ENCODE results near the gene ATOSB. TPM values are rescaled to one million over a fixed set of nuclear protein-coding genes. Genes with fewer than 3 reads are reported as not detected.

The ATOSB gene
- polyA plus RNA-seq, 3 donors, result 18.5 to 96.8 (median 23.7) TPM

GRCh38 chr9:35072461-35073278 lies 43.0 kb downstream of the ATOSB start, which contains the start of gene VCP:
Gene VCP, minus strand, starts transcription at chr9:35072625. Its CDS starts 272 bp downstream, at chr9:35072353.
- TF ChIP-seq CTCF (IDR thresholded peaks at IDR 0.05), result no peak
- intact Hi-C loops (cut with micrococcal nuclease), result loop anchor here (5.0 to 10.0 kb wide), 3 partner anchors 40 to 88 kb away; partner anchors contain the start of gene DNAJB5 (in 1 of the 2)
- 6% methylated on average over 48 of the region's 54 CpGs for WGBS (ENCODE audit: insufficient coverage)
- peak within 1 kb of the TSS; percentile 89 to 91 for H3K4me3 Mint-ChIP-seq
- peaks cover 33% of the 10 kb centered on the region for H3K4me1 Mint-ChIP-seq
- Histone ChIP-seq H3K79me2 (ENCODE audit: insufficient read depth, low read length) (peaks cover 44% of the 10 kb centered on the region), H3K27ac (ENCODE audit: low read depth in 1 of 2, low read length in 2 of 2) (peak within 1 kb of the TSS; percentile 96 to 97), H3K36me3 (replicated peaks in 1 of 2; ENCODE audit: control insufficient read depth in 1 of 2, insufficient read depth in 2 of 2, low read length in 2 of 2) (peaks cover 10 to 25% of the 10 kb centered on the region in 2 donors), H3K27me3 (ENCODE audit: control insufficient read depth in 2 of 2, insufficient read depth in 2 of 2, low read length in 2 of 2) (no peaks in the 10 kb centered on the region), H3K4me1 (ENCODE audit: control insufficient read depth in 1 of 2, insufficient read depth in 2 of 2, low read length in 2 of 2) (peaks cover 22 to 33% of the 10 kb centered on the region in 2 donors), H3K4me3 (replicated peaks in 1 of 3; ENCODE audit: low read depth in 2 of 3, low read length in 3 of 3) (peak within 1 kb of the TSS; percentile 56 to 90 (median 66)), H4K20me1 (ENCODE audit: insufficient read depth, low read length) (peaks cover 43% of the 10 kb centered on the region), H3K4me2 (replicated peaks; ENCODE audit: extremely low read depth, low read length, poor library complexity, severe bottlenecking) (peak within 1 kb of the TSS; percentile 96), H3K9ac (ENCODE audit: insufficient read depth, low read length, poor library complexity, severe bottlenecking) (peak within 1 kb of the TSS; percentile 99), H2AFZ (ENCODE audit: insufficient read depth, low read depth, low read length, poor library complexity, severe bottlenecking) (peak within 1 kb of the TSS; percentile 69), H3K9me3 (replicated peaks in 1 of 2; ENCODE audit: control insufficient read depth in 1 of 2, insufficient read depth in 1 of 2, low read length in 2 of 2) (no peaks in the 10 kb centered on the region)
- peak within 1 kb of the TSS; percentile 95 to 99 (median 98) for H3K27ac Mint-ChIP-seq
- H3K27me3 Mint-ChIP-seq (ENCODE audit: low read depth in 3 of 3), result peaks cover 0 to under 1% (median 0%) of the 10 kb centered on the region in 3 donors
- peak; percentile 96 to 98 (median 97) for DNase-seq
- peaks cover 14 to 30% of the 10 kb centered on the region in 2 donors for H3K36me3 Mint-ChIP-seq
- no peaks in the 10 kb centered on the region for H3K9me3 Mint-ChIP-seq

GRCh38 chr9:35071814-35072460 lies 43.7 kb downstream of the ATOSB start:
- Histone ChIP-seq H3K4me2 (replicated peaks; ENCODE audit: extremely low read depth, low read length, poor library complexity, severe bottlenecking) (peak overlapping the region; percentile 96), H3K4me1 (ENCODE audit: control insufficient read depth in 1 of 2, insufficient read depth in 2 of 2, low read length in 2 of 2) (peaks cover 22 to 29% of the 10 kb centered on the region in 2 donors), H3K9me3 (replicated peaks in 1 of 2; ENCODE audit: control insufficient read depth in 1 of 2, insufficient read depth in 1 of 2, low read length in 2 of 2) (no peaks in the 10 kb centered on the region), H3K27ac (ENCODE audit: low read depth in 1 of 2, low read length in 2 of 2) (peak overlapping the region; percentile 96 to 97), H3K4me3 (replicated peaks in 1 of 3; ENCODE audit: low read depth in 2 of 3, low read length in 3 of 3) (peak overlapping the region; percentile 56 to 90 (median 66)), H3K36me3 (replicated peaks in 1 of 2; ENCODE audit: control insufficient read depth in 1 of 2, insufficient read depth in 2 of 2, low read length in 2 of 2) (peaks cover 18 to 33% of the 10 kb centered on the region in 2 donors), H3K79me2 (ENCODE audit: insufficient read depth, low read length) (peaks cover 49% of the 10 kb centered on the region), H3K9ac (ENCODE audit: insufficient read depth, low read length, poor library complexity, severe bottlenecking) (peak overlapping the region; percentile 99), H2AFZ (ENCODE audit: insufficient read depth, low read depth, low read length, poor library complexity, severe bottlenecking) (peak overlapping the region; percentile 59), H4K20me1 (ENCODE audit: insufficient read depth, low read length) (peaks cover 50% of the 10 kb centered on the region), H3K27me3 (ENCODE audit: control insufficient read depth in 2 of 2, insufficient read depth in 2 of 2, low read length in 2 of 2) (no peaks in the 10 kb centered on the region)
- Mint-ChIP-seq H3K9me3 (no peaks in the 10 kb centered on the region), H3K27ac (peak overlapping the region; percentile 95 to 99 (median 98)), H3K27me3 (ENCODE audit: low read depth in 3 of 3) (peaks cover 0 to 2% (median 0%) of the 10 kb centered on the region in 3 donors), H3K4me3 (peak overlapping the region; percentile 89 to 91), H3K4me1 (peaks cover 30% of the 10 kb centered on the region), H3K36me3 (peaks cover 21 to 37% of the 10 kb centered on the region in 2 donors)
- 0% methylated on average over 79 of the region's 79 CpGs for WGBS (ENCODE audit: insufficient coverage)
- peak; percentile 82 to 85 (median 82) for DNase-seq
- intact Hi-C loops (cut with micrococcal nuclease), result loop anchor here (2.0 to 10.0 kb wide), 4 partner anchors 25 to 87 kb away; partner anchors contain the start of genes DNAJB5 (in 1 of the 2) and PIGO (in 1 of the 2)
- TF ChIP-seq CTCF (IDR thresholded peaks at IDR 0.05), result peak; percentile 52

Data from CD14-positive monocyte (primary cell).